GM23338 (cell line): ENCODE measurements around the gene SCCPDH.

Experiments
- EZH2 ChIP-seq: fragments of 200-600 bp; sonication (generic); IDR thresholded peaks from one replicate; pipeline ENCODE4 v1.8.0; 2017; ENCODE audit warnings: antibody characterized with exemption, mild to moderate bottlenecking, low read depth; ENCODE audit not compliant: unreplicated experiment
- POLR2AphosphoS5 ChIP-seq: IDR thresholded peaks from 2 replicates; pipeline ENCODE4 v1.6.1; 2016; ENCODE audit warnings: antibody characterized with exemption, low read depth
- TF ChIP-seq, protein P1 (sequence below), 2 experiments: fragments of 200-600 bp in 1 of 2; sonication (generic) in 1 of 2; conservative IDR thresholded peaks; 2 replicates each; pipeline versions ENCODE4 v1.5.1 to v1.6.1; 2016 to 2017; ENCODE audit warnings: antibody characterized with exemption in 2 of 2, low read depth in 2 of 2, mild to moderate bottlenecking in 2 of 2, moderate library complexity in 1 of 2

DNA sequence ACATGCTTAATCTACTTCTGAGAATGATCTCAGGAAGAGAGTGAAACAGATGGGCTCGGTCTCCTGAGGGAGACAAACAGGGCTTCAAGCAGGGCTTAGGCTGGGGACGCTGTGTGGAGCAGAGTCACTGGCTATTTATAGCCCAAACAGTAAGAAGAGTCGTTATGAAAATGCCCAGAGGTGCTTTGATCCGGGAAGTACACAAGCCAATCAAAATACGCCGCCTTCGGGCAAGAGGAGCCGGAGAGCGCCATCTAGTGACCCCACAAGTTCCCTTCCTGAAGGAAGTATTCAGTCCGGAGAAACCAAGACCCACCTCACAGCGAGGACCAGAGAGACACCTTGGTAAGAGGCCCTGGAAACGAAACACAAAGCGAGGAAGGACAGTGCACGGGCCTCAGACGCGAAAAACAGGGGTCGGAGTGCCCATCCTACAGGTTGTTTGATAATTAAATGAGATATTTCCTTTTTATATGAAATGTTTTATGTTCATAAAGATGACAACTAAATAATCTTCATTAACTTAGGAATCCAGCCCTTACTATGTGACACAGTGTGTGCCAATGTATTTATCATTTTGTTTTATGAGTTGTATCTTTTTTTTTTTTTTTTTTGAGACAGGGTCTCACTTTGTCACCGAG is 25.0 kb upstream of the SCCPDH start:
- TF ChIP-seq, protein P1, sequence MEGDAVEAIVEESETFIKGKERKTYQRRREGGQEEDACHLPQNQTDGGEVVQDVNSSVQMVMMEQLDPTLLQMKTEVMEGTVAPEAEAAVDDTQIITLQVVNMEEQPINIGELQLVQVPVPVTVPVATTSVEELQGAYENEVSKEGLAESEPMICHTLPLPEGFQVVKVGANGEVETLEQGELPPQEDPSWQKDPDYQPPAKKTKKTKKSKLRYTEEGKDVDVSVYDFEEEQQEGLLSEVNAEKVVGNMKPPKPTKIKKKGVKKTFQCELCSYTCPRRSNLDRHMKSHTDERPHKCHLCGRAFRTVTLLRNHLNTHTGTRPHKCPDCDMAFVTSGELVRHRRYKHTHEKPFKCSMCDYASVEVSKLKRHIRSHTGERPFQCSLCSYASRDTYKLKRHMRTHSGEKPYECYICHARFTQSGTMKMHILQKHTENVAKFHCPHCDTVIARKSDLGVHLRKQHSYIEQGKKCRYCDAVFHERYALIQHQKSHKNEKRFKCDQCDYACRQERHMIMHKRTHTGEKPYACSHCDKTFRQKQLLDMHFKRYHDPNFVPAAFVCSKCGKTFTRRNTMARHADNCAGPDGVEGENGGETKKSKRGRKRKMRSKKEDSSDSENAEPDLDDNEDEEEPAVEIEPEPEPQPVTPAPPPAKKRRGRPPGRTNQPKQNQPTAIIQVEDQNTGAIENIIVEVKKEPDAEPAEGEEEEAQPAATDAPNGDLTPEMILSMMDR (conservative IDR thresholded peaks at IDR 0.05; ENCODE audit: low read depth in 2 of 2): peak; percentile 85 to 93
- TF ChIP-seq EZH2 (no peak), POLR2AphosphoS5 (no peak)
